ENCODE measurements around the gene EPHA5.

Gene EPHA5

GRCh38 chr4:65635051-65635821, 35.1 kb downstream of the EPHA5 start:
- DNase-seq (ENCODE audit: low read depth in 2 of 3, low spot score in 2 of 3): no peak

DNA sequence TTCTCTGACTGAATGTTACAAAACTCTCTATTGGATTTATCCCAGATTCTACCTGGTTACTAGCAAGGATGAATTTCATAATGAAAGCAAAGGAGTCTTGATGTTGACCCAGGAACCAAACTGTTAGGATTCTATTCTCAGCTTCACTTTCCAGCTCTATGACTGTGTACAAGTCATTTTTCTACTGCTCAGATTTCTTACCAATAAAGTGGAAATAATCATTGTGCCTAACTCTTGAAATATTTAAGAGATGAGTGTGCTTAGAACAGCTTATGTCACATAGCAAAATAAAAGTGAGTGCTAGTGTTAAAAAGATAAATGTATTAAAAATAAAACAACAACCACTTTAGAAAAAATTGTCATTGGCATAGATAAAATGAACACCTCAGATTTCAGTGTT, 45.6 kb downstream of the EPHA5 start:
- no peak for DNase-seq (ENCODE audit: low read depth in 2 of 3, low spot score in 2 of 3)

- DNase-seq (ENCODE audit: low read depth in 2 of 3, low spot score in 2 of 3): no peak
Observed at GRCh38 chr4:65623506-65623905, 46.8 kb downstream of the EPHA5 start.

GRCh38 chr4:65617416-65617815, 52.9 kb downstream of the EPHA5 start:
- DNase-seq (ENCODE audit: low read depth in 2 of 3, low spot score in 2 of 3): no peak

DNA sequence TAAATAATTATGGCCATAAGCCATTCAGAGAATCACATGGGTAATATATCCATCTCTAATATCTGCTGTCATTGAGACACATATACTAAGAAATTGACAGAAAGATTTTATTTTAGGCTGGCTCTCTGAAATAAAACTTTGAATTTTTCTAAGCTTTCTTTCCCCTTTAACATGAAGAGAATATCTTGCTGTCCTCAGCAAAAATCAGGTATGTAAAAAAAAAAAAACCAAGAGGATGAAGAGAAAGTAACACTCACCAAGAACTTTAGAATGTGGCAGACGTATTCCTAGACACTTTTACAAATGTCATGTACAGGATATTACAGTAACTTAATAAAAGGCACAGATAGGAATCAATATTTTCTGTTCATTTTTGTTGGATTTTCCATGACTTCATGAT, 65.8 kb downstream of the EPHA5 start:
- no peak for DNase-seq (ENCODE audit: low read depth in 2 of 3, low spot score in 2 of 3)

GRCh38 chr4:65600656-65601055, 69.6 kb downstream of the EPHA5 start:
- DNase-seq (ENCODE audit: low read depth in 2 of 3, low spot score in 2 of 3): no peak

DNA sequence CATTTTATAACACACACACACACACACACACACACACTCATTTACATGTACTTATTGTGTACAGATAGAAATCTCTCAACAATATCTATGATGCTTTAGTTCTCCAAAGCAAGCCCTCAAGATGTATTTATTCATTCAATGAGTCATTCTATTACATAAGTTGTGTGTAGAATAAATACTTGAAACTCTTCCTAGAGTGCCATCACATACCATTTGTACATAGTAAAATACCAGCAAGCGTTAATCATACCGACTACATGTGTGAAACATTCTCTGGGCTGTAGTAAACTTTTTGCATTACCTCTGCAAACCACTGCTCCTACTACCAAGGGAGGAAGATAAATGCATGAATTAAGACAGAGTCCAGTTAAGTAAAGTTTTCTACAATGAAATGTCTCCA, 70.9 kb downstream of the EPHA5 start:
- no peak for DNase-seq (ENCODE audit: low read depth in 2 of 3, low spot score in 2 of 3)

- DNase-seq (ENCODE audit: low read depth in 2 of 3, low spot score in 2 of 3): no peak
Observed at GRCh38 chr4:65597697-65598096, 72.6 kb downstream of the EPHA5 start.

DNA sequence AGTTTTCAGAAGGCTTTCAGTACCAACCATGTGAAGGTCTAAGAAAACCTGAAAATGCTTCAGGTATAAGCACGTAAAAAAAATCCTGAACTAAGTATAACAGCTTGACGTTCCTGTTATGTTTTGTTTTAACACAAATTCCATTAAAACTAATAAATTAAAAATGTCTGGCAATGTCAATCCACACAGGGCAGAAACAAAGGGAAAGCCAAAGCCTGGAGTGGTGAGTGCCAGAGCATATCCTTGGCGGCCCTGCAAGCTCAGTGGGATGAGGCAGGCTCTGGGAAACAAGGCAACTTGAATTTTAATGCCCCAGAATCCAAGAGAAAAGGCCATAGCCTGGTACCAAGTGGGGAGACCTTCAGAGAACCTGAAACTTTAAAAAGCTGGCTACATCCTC, 78.2 kb downstream of the EPHA5 start:
- no peak for DNase-seq (ENCODE audit: low read depth in 2 of 3, low spot score in 2 of 3)

GRCh38 chr4:65589921-65590320, 80.4 kb downstream of the EPHA5 start:
- DNase-seq (ENCODE audit: low read depth in 2 of 3, low spot score in 2 of 3): no peak

DNA sequence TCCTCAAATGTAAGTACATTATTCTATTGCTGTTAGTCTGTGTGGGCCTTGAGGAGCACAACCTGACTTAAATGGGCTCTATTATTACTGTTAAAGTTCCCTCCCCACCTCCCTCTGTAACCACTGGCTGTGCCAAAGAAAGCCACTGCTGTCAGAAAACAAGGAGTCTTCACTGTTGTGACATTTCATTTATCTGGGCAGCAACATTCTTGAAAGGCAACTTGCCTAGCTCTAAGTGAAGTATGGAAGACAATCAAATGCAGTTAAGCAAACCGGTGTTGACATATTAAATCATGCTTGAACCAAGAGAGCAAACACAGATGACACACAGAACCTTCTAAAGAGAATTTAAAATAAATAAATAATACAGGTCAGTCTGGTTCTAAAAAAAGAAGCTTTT, 81.0 kb downstream of the EPHA5 start:
- no peak for DNase-seq (ENCODE audit: low read depth in 2 of 3, low spot score in 2 of 3)

DNA sequence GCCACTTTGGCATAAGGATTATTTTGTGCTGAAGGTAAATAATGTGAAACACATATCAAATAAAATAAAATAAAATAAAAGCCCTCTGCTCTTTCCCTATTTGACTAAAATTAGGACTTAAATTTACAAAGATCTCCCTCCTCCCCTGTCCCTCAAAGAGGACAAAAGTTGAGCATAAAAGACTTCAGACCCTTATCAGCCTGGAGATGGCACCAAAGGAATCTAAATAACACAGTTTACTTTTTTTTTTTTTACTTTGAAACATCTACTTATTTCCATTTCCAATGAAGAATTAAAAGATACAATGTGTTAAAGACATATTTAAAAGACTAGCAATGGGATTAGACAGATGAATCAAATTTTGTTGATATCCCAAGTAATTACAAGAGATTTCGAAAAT, 89.7 kb downstream of the EPHA5 start:
- DNase-seq (ENCODE audit: low read depth in 2 of 3, low spot score in 2 of 3): no peak

DNA sequence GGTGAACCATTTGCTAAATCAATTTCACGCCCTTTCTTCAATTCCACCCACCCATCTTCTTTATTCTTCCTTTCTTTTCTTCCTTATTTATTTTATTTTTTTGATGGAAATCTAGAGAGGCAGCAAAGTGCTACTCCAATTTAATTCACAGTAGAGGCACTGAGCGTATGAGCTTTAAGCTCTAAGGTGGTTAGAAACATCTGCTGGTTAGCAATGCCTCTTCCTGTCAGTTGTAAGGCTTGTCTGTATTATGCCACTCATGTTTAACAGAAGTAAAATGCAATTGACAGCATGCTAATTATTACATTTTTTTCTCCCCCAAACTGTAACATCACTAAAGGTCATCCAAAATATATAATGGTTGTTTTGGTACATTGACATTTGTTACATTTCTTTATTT, 103.8 kb downstream of the EPHA5 start:
- no peak for DNase-seq (ENCODE audit: low read depth in 2 of 3, low spot score in 2 of 3)

DNA sequence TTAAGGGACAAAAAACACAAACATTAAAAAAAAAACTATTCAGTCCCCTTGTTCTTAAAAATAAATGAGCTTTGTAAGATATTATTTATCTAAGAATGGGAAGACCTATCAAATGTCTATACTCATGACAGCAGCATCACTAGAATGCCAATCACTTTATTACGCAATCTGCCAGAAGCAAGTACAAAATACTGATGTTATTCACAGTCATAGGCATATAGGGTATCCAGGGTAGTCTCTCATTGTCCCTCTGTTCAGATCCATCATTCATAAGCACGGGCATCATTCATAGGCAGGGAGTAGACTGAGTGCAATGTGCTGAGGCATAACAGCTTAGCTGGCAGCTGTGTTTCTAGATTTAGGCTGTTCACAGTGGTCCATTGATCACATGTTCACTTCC, 109.1 kb downstream of the EPHA5 start:
- DNase-seq (ENCODE audit: low read depth in 2 of 3, low spot score in 2 of 3): no peak

DNA sequence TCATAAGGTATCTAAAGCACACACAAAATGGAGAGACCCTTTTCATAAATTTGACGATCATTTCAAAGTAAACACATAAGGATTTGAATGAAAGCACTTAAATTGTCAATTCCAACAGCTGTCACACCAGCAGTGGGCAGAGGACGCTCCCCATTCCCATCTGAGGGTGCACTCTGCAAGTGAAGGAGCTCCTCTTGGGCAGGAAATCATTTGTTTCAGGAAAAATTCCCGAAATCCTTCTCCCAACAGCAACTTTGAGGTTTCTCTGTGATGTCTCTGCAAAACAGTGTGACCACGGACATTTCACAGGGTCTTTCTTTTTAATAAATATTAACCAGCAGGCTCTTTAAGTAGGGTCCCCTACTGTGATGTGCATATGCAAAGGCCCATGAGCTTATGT, 111.0 kb downstream of the EPHA5 start:
- DNase-seq (ENCODE audit: low read depth in 2 of 3, low spot score in 2 of 3): no peak

GRCh38 chr4:65552057-65552456, 118.2 kb downstream of the EPHA5 start:
- DNase-seq (ENCODE audit: low read depth in 2 of 3, low spot score in 2 of 3): no peak

DNA sequence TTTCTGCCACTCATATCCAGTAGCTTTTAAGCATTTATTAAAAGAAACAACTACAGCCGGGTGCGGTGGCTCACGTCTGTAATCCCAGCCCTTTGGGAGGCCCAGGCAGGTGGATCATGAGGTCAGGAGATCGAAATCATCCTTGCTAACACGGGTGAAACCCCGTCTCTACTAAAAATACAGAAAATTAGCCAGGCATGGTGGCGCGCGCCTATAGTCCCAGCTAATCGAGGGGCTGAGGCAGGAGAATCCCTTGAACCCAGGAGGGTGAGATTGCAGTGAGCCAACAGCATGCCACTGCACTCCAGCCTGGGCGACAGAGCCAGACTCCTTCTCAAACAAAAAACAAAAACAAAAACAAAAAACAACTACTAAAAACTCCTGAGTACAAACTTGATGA, 119.8 kb downstream of the EPHA5 start:
- DNase-seq (ENCODE audit: low read depth in 2 of 3, low spot score in 2 of 3): no peak

DNA sequence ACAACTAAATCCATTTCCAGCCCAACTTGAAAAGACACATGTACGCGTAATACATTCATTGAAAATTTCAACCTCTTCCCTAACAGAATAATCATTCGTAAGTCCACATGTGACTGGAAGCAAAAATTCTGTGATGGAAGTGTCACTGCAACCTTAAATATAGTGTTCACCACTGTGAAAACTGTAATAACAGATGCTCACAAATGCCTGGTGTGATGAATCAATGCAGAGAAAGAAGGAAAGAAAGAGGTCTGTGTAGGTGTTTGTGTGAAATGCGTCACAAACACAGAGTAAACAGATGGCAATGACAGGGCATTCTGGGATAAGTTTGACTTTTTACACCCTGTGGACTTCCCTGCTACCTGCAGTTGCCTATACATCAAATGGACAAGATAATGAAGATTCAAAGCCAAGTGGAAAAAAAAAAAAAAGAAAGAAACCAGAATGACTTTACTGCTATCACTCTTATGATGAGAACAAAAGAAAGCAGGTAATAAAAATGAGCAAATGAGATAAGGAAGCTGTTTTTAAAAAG, 123.3 kb downstream of the EPHA5 start:
- no peak for DNase-seq (ENCODE audit: low read depth in 2 of 3, low spot score in 2 of 3)

- DNase-seq (ENCODE audit: low read depth in 2 of 3, low spot score in 2 of 3): no peak
Observed at GRCh38 chr4:65538571-65538970, 131.7 kb downstream of the EPHA5 start.

- no peak for DNase-seq (ENCODE audit: low read depth in 2 of 3, low spot score in 2 of 3)
Observed at GRCh38 chr4:65535113-65535512, 135.2 kb downstream of the EPHA5 start.

- no peak for DNase-seq (ENCODE audit: low read depth in 2 of 3, low spot score in 2 of 3)
Observed at GRCh38 chr4:65521666-65522065, 148.6 kb downstream of the EPHA5 start.

GRCh38 chr4:65515646-65516045, 154.6 kb downstream of the EPHA5 start:
- DNase-seq (ENCODE audit: low read depth in 2 of 3, low spot score in 2 of 3): no peak

DNA sequence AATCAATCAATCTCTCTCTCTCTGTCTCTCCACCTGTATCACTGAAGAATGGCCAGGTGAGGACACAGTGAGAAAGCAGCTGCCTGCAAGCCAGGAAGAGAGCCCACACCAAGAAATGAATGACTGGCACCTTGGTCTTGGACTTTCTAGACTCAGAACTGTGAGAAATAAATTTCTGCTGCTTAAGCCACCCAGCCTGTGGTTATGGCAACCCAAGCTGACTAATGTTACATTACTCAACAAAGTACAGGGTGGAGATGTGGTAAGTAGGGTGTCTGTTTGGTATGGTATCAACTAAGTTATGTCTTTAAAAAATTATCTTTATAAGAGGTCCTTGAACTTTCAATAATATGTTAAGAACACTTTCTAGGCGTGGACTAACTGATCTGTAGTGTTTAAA, 159.3 kb downstream of the EPHA5 start:
- DNase-seq (ENCODE audit: low read depth in 2 of 3, low spot score in 2 of 3): no peak

All from activated CD8-positive, alpha-beta memory T cell treated with anti-CD3 and anti-CD28 coated beads for 48 hours (primary cell).